B cell (primary cell): ENCODE data around the gene ATAT1. TPM values are rescaled to one million over a fixed set of nuclear protein-coding genes. Genes with fewer than 3 reads are reported as not detected.

ENCODE experiments used
- ATAC-seq: fragments of 200-7000 bp; cut with Tn5 transposase; one replicate; pipeline ENCODE4 v1.10.0; 2021; ENCODE audit warnings: low read depth, mild to moderate bottlenecking, moderate number of reproducible peaks, moderate library complexity
- CTCF ChIA-PET: fragments of 350-600 bp; sonication (Branson Sonifier 250); formaldehyde crosslinking; loops from one replicate; lab custom pipeline; 2021; ENCODE audit warnings: antibody characterized with exemption, inconsistent platforms; lab: Charles Lee
- POLR2A ChIA-PET: fragments of 350-600 bp; sonication (Branson Sonifier 250); formaldehyde crosslinking; loops from one replicate; lab custom pipeline; 2021; ENCODE audit warnings: antibody characterized with exemption; lab: Charles Lee
- DNase-seq: peaks from one replicate; pipeline ENCODE4 v3.0.0; 2013
- H2AFZ ChIP-seq: 2 replicates; pipeline ENCODE4 v1.6.1; 2012; ENCODE audit warnings: mild to moderate bottlenecking, low read depth, low read length; ENCODE audit not compliant: insufficient read depth, poor library complexity, severe bottlenecking
- H3K27ac ChIP-seq, 2 donors: 1 replicate in 1 of 2; 2 replicates in 1 of 2; pipeline ENCODE4 v1.5.1; 2012 to 2013; ENCODE audit warnings: low read length in 2 of 2, mild to moderate bottlenecking in 2 of 2, moderate library complexity in 1 of 2
- H3K27me3 ChIP-seq, 4 experiments: fragments of 200-600 bp in 1 of 4; sonication (generic) in 1 of 4; replicated peaks in 1 of 4; 1 replicate in 2 of 4; 2 replicates in 2 of 4; pipeline versions ENCODE4 v1.6.1 to v1.7.0; 2013 to 2016; ENCODE audit warnings: low read length in 3 of 4, mild to moderate bottlenecking in 2 of 4, mixed read lengths in 1 of 4, moderate library complexity in 1 of 4; ENCODE audit not compliant: insufficient read depth in 4 of 4, control insufficient read depth in 3 of 4; ENCODE audit errors: control extremely low read depth in 1 of 4
- H3K36me3 ChIP-seq, 2 experiments: replicated peaks in 1 of 2; 1 replicate in 1 of 2; 2 replicates in 1 of 2; pipeline versions ENCODE4 v1.6.1 to v1.7.1; 2013; ENCODE audit warnings: low read length in 1 of 2; ENCODE audit not compliant: insufficient read depth in 2 of 2, control insufficient read depth in 1 of 2; ENCODE audit errors: control extremely low read depth in 1 of 2, extremely low read depth in 1 of 2
- H3K4me1 ChIP-seq, 2 donors: fragments of 200-600 bp in 1 of 2; sonication (generic) in 1 of 2; 1 replicate in 1 of 2; 2 replicates in 1 of 2; pipeline versions ENCODE4 v1.5.1 to v1.6.1; 2013 to 2017; ENCODE audit warnings: low read length in 2 of 2; ENCODE audit not compliant: control insufficient read depth in 2 of 2, insufficient read depth in 2 of 2
- H3K4me2 ChIP-seq: replicated peaks from 2 replicates; pipeline ENCODE3; 2012; ENCODE audit warnings: mild to moderate bottlenecking, low read depth, low read length; ENCODE audit not compliant: poor library complexity, severe bottlenecking
- H3K4me3 ChIP-seq, 5 experiments: fragments of 200-600 bp in 1 of 5; sonication (generic) in 1 of 5; 1 replicate in 3 of 5; 2 replicates in 2 of 5; pipeline versions ENCODE4 v1.5.1 to v1.7.0; 2011 to 2016; ENCODE audit warnings: low read length in 4 of 5, mild to moderate bottlenecking in 4 of 5, low read depth in 2 of 5, control low read depth in 1 of 5, moderate library complexity in 1 of 5; ENCODE audit not compliant: insufficient read depth in 1 of 5; ENCODE audit errors: control extremely low read depth in 1 of 5, extremely low read depth in 1 of 5
- H3K79me2 ChIP-seq: fragments of 200-600 bp; sonication (generic); one replicate; pipeline ENCODE4 v1.6.0; 2016; ENCODE audit warnings: low read length; ENCODE audit not compliant: control insufficient read depth, insufficient read depth
- H3K9ac ChIP-seq: fragments of 200-600 bp; sonication (generic); 2 replicates; pipeline ENCODE4 v1.6.1; 2017; ENCODE audit warnings: mild to moderate bottlenecking, low read length, moderate library complexity
- H3K9me3 ChIP-seq, 3 donors: one replicate each; pipeline versions ENCODE4 v1.6.1 to v1.7.1; 2013; ENCODE audit warnings: low read length in 2 of 3; ENCODE audit not compliant: control insufficient read depth in 2 of 3, insufficient read depth in 1 of 3; ENCODE audit errors: control extremely low read depth in 1 of 3
- H4K20me1 ChIP-seq: 2 replicates; pipeline ENCODE4 v1.6.0; 2012; ENCODE audit warnings: mild to moderate bottlenecking, low read length; ENCODE audit not compliant: insufficient read depth, control insufficient read depth, poor library complexity, severe bottlenecking
- H3K27ac Mint-ChIP-seq: one replicate; pipeline ENCODE4 v1.8.0; 2021; ENCODE audit warnings: mixed read lengths
- H3K27me3 Mint-ChIP-seq: one replicate; pipeline ENCODE4 v1.8.0; 2021; ENCODE audit warnings: mixed read lengths
- H3K4me1 Mint-ChIP-seq: one replicate; pipeline ENCODE4 v1.8.0; 2021; ENCODE audit warnings: mixed read lengths
- H3K4me3 Mint-ChIP-seq: one replicate; pipeline ENCODE4 v1.8.0; 2021; ENCODE audit warnings: mixed read lengths
- H3K9me3 Mint-ChIP-seq: one replicate; pipeline ENCODE4 v1.8.0; 2022; ENCODE audit warnings: mixed read lengths; ENCODE audit not compliant: insufficient read depth
- CTCF ChIP-seq: fragments of 200-600 bp; IDR thresholded peaks from one replicate; pipeline ENCODE4 v1.8.0; 2022; ENCODE audit warnings: antibody characterized with exemption, mild to moderate bottlenecking
- EZH2 ChIP-seq: IDR thresholded peaks from 2 replicates; pipeline ENCODE4 v1.6.1; 2012; ENCODE audit warnings: borderline replicate concordance, low read depth, mild to moderate bottlenecking, moderate library complexity, low read length; ENCODE audit not compliant: insufficient read depth, poor library complexity, severe bottlenecking
- intact Hi-C: fragments of 100-400 bp; cut with micrococcal nuclease; formaldehyde crosslinking; loops from one replicate; pipeline ENCODE4 v1.10.0; 2022
- polyA plus RNA-seq: library from polyadenylated mRNA; depleted of rRNA; stranded (reverse); fragments of >200 nt; gene quantifications from 2 replicates; pipeline ENCODE4 v1.2.3, GENCODE V29; 2012
- total RNA-seq, 2 donors: library from RNA; stranded (reverse); fragments of 120-200 nt in 1 of 2; gene quantifications; 1 replicate in 1 of 2; 2 replicates in 1 of 2; pipeline versions ENCODE4 v1.2.3 to v1.2.4, GENCODE V29; 2013 to 2022

The ATAT1 gene
- total and polyA plus RNA-seq, 2 donors (not counting 1 experiment from before 2014, with no cell fraction given) = 15.7 to 21.5 TPM

GRCh38 chr6:30613251-30614043, 13.2 kb upstream of the ATAT1 start:
- Histone ChIP-seq H3K9ac (no peak overlapping the region), H3K4me2 (peak overlapping the region; percentile 0), H3K9me3 (no peaks in the 10 kb centered on the region), H4K20me1 (peaks cover 11% of the 10 kb centered on the region), H3K27ac (peak overlapping the region; percentile 99), H3K27me3 (no peaks in the 10 kb centered on the region), H3K4me1 (peaks cover 39% of the 10 kb centered on the region in 2 donors), H3K4me3 (no peak overlapping the region), H3K36me3 (peaks cover 0 to 26% of the 10 kb centered on the region in 2 experiments), H2AFZ (no peak overlapping the region), H3K79me2 (peaks cover 79% of the 10 kb centered on the region)
- CTCF ChIA-PET = interaction anchor here (0.9 to 4.8 kb wide), 12 partner anchors 12 to 132 kb away, joined by 3 to 41 read pairs (median 6); partner anchors contain the start of gene ABCF1
- Mint-ChIP-seq H3K9me3 (no peaks in the 10 kb centered on the region), H3K27me3 (no peaks in the 10 kb centered on the region), H3K27ac (peak overlapping the region; percentile 87), H3K4me3 (peak overlapping the region; percentile 62), H3K4me1 (peaks cover 64% of the 10 kb centered on the region)
- POLR2A ChIA-PET = interaction anchor here (0.6 to 4.0 kb wide), 8 partner anchors 14 to 104 kb away, joined by 3 to 22 read pairs (median 4); partner anchors contain the start of genes ABCF1, ATAT1, DHX16 and MDC1
- TF ChIP-seq CTCF (no peak), EZH2 (no peak)
- DNase-seq = peak; percentile 30
- ATAC-seq = no peak
- intact Hi-C loops = loop anchor here (2.0 to 10.0 kb wide), 3 partner anchors 17 to 741 kb away; partner anchors contain the start of gene HLA-B
